Mucosa of rectum (tissue), 2 donors: Measurements from ENCODE around the gene PMM1.

Experiments used
- H3K27ac ChIP-seq, 2 donors: one replicate each; pipeline ENCODE4 v1.7.0; 2013; ENCODE audit warnings: inconsistent platforms in 2 of 2, low read depth in 2 of 2, low read length in 2 of 2
- H3K27me3 ChIP-seq, 2 donors: one replicate each; pipeline ENCODE4 v1.7.0; 2013; ENCODE audit warnings: low read length in 2 of 2; ENCODE audit not compliant: control insufficient read depth in 2 of 2, insufficient read depth in 2 of 2
- H3K36me3 ChIP-seq, 2 donors: one replicate each; pipeline ENCODE4 v1.7.0; 2013; ENCODE audit warnings: low read length in 2 of 2; ENCODE audit not compliant: control insufficient read depth in 2 of 2, insufficient read depth in 2 of 2
- H3K4me1 ChIP-seq, 2 donors: one replicate each; pipeline ENCODE4 v1.7.0; 2013; ENCODE audit warnings: low read length in 2 of 2, mild to moderate bottlenecking in 1 of 2; ENCODE audit not compliant: control insufficient read depth in 2 of 2, insufficient read depth in 2 of 2
- H3K4me3 ChIP-seq, 2 donors: one replicate each; pipeline ENCODE4 v1.7.0; 2013; ENCODE audit warnings: low read length in 2 of 2
- H3K9ac ChIP-seq, 2 donors: one replicate each; pipeline ENCODE4 v1.7.0; 2013; ENCODE audit warnings: low read length in 2 of 2, low read depth in 1 of 2, mild to moderate bottlenecking in 1 of 2
- H3K9me3 ChIP-seq, 2 donors: one replicate each; pipeline ENCODE4 v1.7.0; 2013; ENCODE audit warnings: low read length in 2 of 2; ENCODE audit not compliant: control insufficient read depth in 2 of 2
- donor health status: healthy.
- donor health status: Normal muscosa, but diverticular disease.

The PMM1 gene

GRCh38 chr22:41531715-41532477, 57.7 kb downstream of the PMM1 start:
- Histone ChIP-seq H3K4me3 (no peak overlapping the region), H3K36me3 (peaks cover 48 to 53% of the 10 kb centered on the region in 2 donors), H3K4me1 (peaks cover 0 to 2% of the 10 kb centered on the region in 2 donors), H3K27ac (no peak overlapping the region), H3K27me3 (no peaks in the 10 kb centered on the region), H3K9me3 (no peaks in the 10 kb centered on the region), H3K9ac (no peak overlapping the region)

GRCh38 chr22:41530890-41531714, 58.5 kb downstream of the PMM1 start:
- Histone ChIP-seq H3K9ac (no peak overlapping the region), H3K4me3 (no peak overlapping the region), H3K36me3 (peaks cover 56 to 61% of the 10 kb centered on the region in 2 donors), H3K27me3 (no peaks in the 10 kb centered on the region), H3K27ac (no peak overlapping the region), H3K4me1 (peaks cover 2 to 5% of the 10 kb centered on the region in 2 donors), H3K9me3 (no peaks in the 10 kb centered on the region)

DNA sequence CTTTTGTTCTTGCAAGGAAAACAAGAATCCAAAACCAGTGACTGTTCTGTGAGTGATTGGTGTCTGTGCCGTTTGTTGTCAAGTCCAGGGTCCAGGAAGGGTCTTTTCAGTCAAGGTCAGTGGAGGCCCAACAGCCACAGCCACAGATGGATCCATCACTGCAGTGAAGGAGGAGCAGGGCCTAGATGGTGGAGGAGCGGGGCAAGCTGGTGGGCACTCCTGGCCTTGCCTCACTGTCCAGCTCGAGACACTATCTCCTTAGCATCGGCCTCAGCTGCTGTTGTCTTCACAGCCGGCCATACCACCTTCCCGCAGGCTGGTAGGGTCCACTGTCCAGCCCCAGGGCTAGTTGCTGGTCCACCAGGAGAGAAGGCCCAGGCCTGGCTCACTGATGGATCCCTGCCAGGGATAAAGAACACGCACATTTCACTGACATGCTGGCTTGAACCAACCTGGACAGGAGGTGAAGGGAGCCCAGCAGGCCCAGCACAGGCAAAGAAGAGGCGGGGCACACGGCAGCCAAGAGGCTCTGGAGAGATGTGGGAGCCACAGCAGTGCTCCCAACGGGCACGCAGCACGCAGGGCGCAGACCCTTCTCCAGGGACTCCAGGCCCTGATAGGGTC, 60.6 kb downstream of the PMM1 start:
- H3K27me3 ChIP-seq = no peaks in the 10 kb centered on the region
- peaks cover 72 to 76% of the 10 kb centered on the region in 2 donors for H3K36me3 ChIP-seq
- no peak overlapping the region for H3K4me3 ChIP-seq
- peaks cover 9 to 13% of the 10 kb centered on the region in 2 donors for H3K4me1 ChIP-seq
- H3K9me3 ChIP-seq = no peaks in the 10 kb centered on the region
- H3K27ac ChIP-seq = no peak overlapping the region
- no peak overlapping the region for H3K9ac ChIP-seq

GRCh38 chr22:41528132-41528766, 61.4 kb downstream of the PMM1 start:
- no peak overlapping the region for H3K4me3 ChIP-seq
- H3K9me3 ChIP-seq = no peaks in the 10 kb centered on the region
- H3K27me3 ChIP-seq = no peaks in the 10 kb centered on the region
- peaks cover 80 to 82% of the 10 kb centered on the region in 2 donors for H3K36me3 ChIP-seq
- peaks cover 15 to 17% of the 10 kb centered on the region in 2 donors for H3K4me1 ChIP-seq
- H3K9ac ChIP-seq = no peak overlapping the region
- no peak overlapping the region for H3K27ac ChIP-seq
